Endothelial cell of umbilical vein (primary cell): ENCODE results near the gene ALK.

ENCODE experiments used
- CTCF ChIP-seq, 2 donors: IDR thresholded peaks; 1 replicate in 1 of 2; 2 replicates in 1 of 2; pipeline ENCODE4 v1.5.1; 2011; ENCODE audit warnings: low read length in 2 of 2, mild to moderate bottlenecking in 2 of 2, moderate library complexity in 2 of 2, control low read depth in 1 of 2, inconsistent platforms in 1 of 2, low read depth in 1 of 2; ENCODE audit not compliant: insufficient read depth in 1 of 2; ENCODE audit errors: extremely low read depth in 1 of 2
- MYC ChIP-seq: IDR thresholded peaks from one replicate; pipeline ENCODE4 v1.6.1; 2011; ENCODE audit warnings: mild to moderate bottlenecking, low read depth, low read length
- POLR2A ChIP-seq: IDR thresholded peaks from 2 replicates; pipeline ENCODE4 v1.6.1; 2012; ENCODE audit warnings: low read depth, mild to moderate bottlenecking, control low read depth, low read length

- no peak for TF ChIP-seq CTCF (IDR thresholded peaks at IDR 0.05; ENCODE audit: extremely low read depth in 1 of 2, insufficient read depth in 1 of 2, low read depth in 1 of 2, low read length in 2 of 2)
- TF ChIP-seq POLR2A: no peak
- TF ChIP-seq MYC: no peak
Observed at GRCh38 chr2:29839306-29839705, 82.1 kb downstream of the ALK start.
